Progenitor cell of endocrine pancreas (in vitro differentiated cells): ENCODE data around the gene FOXD2. TPM values are rescaled to one million over a fixed set of nuclear protein-coding genes. Genes with fewer than 3 reads are reported as not detected.

Source experiments
- DNase-seq: peaks from one replicate; pipeline ENCODE4 v3.0.0; 2021; ENCODE audit warnings: low spot score; ENCODE audit not compliant: unreplicated experiment
- H3K27ac Mint-ChIP-seq: 2 replicates; pipeline ENCODE4 v1.8.0; 2021; ENCODE audit warnings: mild to moderate bottlenecking, moderate library complexity, mixed read lengths
- H3K27me3 Mint-ChIP-seq: 2 replicates; pipeline ENCODE4 v1.8.0; 2021; ENCODE audit warnings: mixed read lengths
- H3K36me3 Mint-ChIP-seq: 2 replicates; pipeline ENCODE4 v1.8.0; 2022; ENCODE audit warnings: mixed read lengths; ENCODE audit not compliant: insufficient read depth
- H3K4me1 Mint-ChIP-seq: 2 replicates; pipeline ENCODE4 v1.8.0; 2021; ENCODE audit warnings: low read depth, mixed read lengths
- H3K4me3 Mint-ChIP-seq: 2 replicates; pipeline ENCODE4 v1.8.0; 2021; ENCODE audit warnings: low read depth, mild to moderate bottlenecking, moderate library complexity, mixed read lengths
- H3K9me3 Mint-ChIP-seq: 2 replicates; pipeline ENCODE4 v1.8.0; 2021; ENCODE audit warnings: low read depth, mixed read lengths
- total RNA-seq: library from RNA; stranded (reverse); gene quantifications from 2 replicates; pipeline ENCODE4 v1.2.1, GENCODE V29; 2021
- TF ChIP-seq, protein P1 (sequence below): fragments of 200-600 bp; sonication (generic); IDR thresholded peaks from one replicate; pipeline ENCODE4 v1.5.0; 2021; ENCODE audit warnings: antibody characterized with exemption, mild to moderate bottlenecking; ENCODE audit not compliant: unreplicated experiment

The FOXD2 gene
- total RNA-seq, 1 donor from 2014 or later = 0.05 TPM

DNA sequence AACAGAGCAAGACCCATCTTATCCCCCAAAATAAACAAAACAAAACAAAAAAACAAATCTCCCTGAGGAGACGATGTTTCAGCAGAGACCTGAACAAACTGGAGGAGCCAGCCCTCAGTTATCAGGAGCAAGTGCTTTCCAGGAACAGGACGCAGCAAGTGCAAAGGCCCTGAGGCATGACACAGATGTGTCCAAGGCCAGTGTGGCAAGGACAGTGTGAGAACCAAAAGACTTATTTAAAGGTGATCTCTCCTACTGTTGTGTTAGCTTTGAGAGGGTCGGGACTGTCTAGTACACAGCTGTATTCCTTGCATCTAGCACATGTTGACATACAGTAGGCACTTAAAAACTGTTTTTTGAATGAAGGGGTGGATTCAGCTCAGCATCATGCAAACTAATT lies 48.0 kb downstream of the FOXD2 start:
- Mint-ChIP-seq H3K4me1 (no peaks in the 10 kb centered on the region), H3K9me3 (no peaks in the 10 kb centered on the region), H3K36me3 (no peaks in the 10 kb centered on the region), H3K27ac (no peak overlapping the region), H3K27me3 (peaks cover 39% of the 10 kb centered on the region), H3K4me3 (no peak overlapping the region)
- no peak for DNase-seq
- TF ChIP-seq, protein P1, sequence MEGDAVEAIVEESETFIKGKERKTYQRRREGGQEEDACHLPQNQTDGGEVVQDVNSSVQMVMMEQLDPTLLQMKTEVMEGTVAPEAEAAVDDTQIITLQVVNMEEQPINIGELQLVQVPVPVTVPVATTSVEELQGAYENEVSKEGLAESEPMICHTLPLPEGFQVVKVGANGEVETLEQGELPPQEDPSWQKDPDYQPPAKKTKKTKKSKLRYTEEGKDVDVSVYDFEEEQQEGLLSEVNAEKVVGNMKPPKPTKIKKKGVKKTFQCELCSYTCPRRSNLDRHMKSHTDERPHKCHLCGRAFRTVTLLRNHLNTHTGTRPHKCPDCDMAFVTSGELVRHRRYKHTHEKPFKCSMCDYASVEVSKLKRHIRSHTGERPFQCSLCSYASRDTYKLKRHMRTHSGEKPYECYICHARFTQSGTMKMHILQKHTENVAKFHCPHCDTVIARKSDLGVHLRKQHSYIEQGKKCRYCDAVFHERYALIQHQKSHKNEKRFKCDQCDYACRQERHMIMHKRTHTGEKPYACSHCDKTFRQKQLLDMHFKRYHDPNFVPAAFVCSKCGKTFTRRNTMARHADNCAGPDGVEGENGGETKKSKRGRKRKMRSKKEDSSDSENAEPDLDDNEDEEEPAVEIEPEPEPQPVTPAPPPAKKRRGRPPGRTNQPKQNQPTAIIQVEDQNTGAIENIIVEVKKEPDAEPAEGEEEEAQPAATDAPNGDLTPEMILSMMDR = no peak

DNA sequence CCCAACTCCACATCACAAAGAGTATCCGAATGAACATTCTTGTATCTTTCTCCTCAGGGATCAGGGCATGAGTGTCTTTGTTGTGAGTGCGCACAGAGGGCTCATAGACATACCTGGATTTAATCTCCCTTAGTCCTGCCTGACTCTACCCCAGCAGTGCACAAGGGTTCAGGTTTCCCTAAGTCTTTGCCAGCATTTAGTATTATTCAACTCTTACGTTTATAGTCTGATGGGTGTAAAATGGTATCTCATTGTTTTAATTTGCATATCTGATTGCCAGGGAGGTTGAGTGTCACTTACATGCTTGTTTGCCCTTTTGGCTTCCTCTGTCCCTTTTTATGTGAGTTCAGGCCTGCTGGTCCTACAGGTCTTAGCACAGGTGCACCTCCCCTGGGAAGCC lies 49.5 kb downstream of the FOXD2 start:
- H3K4me3 Mint-ChIP-seq = no peak overlapping the region
- H3K4me1 Mint-ChIP-seq = no peaks in the 10 kb centered on the region
- H3K27ac Mint-ChIP-seq = no peak overlapping the region
- no peak for DNase-seq
- no peaks in the 10 kb centered on the region for H3K9me3 Mint-ChIP-seq
- H3K27me3 Mint-ChIP-seq = peaks cover 38% of the 10 kb centered on the region
- TF ChIP-seq, protein P1 = no peak
- no peaks in the 10 kb centered on the region for H3K36me3 Mint-ChIP-seq

DNA sequence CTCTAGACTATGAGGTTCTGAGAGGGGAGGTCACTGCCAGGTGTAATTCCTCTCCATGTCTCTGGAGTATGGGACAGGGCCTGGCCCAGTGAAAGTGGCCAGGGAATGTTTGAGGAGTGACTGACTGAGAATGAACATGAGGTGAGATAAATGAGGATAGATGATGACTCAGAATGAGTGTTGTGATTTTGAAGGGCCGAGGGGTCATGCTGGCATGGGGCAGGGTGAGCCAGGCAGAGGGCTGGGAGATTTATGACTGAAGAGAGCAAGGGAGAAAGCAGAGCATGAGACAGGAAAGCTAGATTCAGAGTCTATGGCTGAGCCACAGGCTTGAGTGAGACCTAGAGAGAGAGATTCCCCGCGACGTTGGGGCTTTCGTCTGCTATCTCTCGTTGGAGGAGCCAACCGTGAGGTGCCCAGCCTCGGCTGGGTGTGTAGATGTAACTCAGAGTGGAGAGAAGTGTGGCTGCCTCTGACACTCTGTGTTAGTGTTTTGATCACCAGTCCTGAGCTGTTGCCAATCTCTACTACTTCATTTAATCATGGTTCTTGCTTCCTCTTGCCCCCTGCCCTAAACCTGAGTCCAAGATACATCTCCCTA lies 50.1 kb downstream of the FOXD2 start:
- Mint-ChIP-seq H3K4me3 (no peak overlapping the region), H3K27ac (no peak overlapping the region), H3K9me3 (no peaks in the 10 kb centered on the region), H3K36me3 (no peaks in the 10 kb centered on the region), H3K27me3 (peaks cover 38% of the 10 kb centered on the region), H3K4me1 (no peaks in the 10 kb centered on the region)
- DNase-seq = peak; percentile 1
- TF ChIP-seq, protein P1 = no peak

Other genes with a start within 250 kb of the FOXD2 start
- gene PDZK1IP1, start 248.0 kb upstream of the FOXD2 start, total RNA-seq = not detected in 2 replicates
- gene TAL1, start 205.8 kb upstream of the FOXD2 start, total RNA-seq = not detected in 2 replicates
- gene STIL, start 123.9 kb upstream of the FOXD2 start, total RNA-seq = 14.8 TPM in 2 replicates
- 51.7 and 53.1 TPM in 2 replicates for gene CMPK1, start 104.3 kb upstream of the FOXD2 start, total RNA-seq
- not detected in 2 replicates for gene FOXE3, start 21.8 kb upstream of the FOXD2 start, total RNA-seq